HG02642 (cell line): ENCODE data around the gene PHB1.

Experiments
- ATAC-seq: cut with Tn5 transposase; IDR thresholded peaks from one replicate; pipeline ENCODE4 v1.9.1; 2021; ENCODE audit warnings: mild to moderate bottlenecking; ENCODE audit not compliant: unreplicated experiment, poor library complexity

Gene PHB1

GRCh38 chr17:49414622-49415350 is at the start of gene PHB1:
Gene PHB1, minus strand, starts transcription at chr17:49414882. Its CDS starts 1,618 bp downstream, at chr17:49413264.
- ATAC-seq, result peak; percentile 98

- no peak for ATAC-seq
Observed at GRCh38 chr17:49464049-49464448, 49.4 kb upstream of the PHB1 start.

DNA sequence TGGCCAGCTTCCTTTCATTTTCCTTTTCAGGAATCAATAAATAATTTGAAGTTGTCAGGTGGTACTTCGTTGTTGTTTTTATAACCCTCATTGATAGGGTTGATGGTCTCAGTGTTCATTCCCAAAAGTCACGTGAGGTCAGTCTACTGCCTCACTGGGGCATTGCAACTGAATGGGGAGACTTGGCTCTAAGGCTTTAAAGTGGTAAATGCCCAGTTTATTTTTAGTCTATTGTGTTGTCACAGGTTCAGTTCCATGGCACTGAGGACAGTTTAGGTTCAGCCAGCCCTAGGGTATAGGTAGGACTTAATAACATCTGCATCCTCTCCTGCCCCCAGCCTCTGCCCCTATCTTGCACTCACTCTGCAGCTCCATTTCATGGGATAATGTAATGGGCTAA is 46.9 kb upstream of the PHB1 start:
- no peak for ATAC-seq

DNA sequence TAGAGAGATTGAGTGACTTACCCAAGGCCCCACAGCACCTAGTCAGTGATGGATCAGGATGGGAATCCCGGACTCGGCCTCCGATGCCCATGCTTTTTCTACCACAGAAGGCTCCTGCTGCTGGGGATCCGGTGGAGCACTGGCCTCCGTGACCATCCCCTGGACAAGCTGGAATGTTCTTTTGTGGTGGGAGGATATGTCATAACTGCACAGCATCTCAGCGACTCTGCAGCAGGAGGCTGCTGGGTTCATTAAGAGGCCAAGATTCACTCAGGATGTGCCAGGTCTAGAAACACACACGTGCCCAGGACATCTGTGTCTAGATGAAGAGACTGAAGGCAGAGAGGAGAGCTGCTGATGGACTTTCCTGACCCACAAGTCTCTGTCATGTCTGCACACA is 45.7 kb upstream of the PHB1 start:
- no peak for ATAC-seq

DNA sequence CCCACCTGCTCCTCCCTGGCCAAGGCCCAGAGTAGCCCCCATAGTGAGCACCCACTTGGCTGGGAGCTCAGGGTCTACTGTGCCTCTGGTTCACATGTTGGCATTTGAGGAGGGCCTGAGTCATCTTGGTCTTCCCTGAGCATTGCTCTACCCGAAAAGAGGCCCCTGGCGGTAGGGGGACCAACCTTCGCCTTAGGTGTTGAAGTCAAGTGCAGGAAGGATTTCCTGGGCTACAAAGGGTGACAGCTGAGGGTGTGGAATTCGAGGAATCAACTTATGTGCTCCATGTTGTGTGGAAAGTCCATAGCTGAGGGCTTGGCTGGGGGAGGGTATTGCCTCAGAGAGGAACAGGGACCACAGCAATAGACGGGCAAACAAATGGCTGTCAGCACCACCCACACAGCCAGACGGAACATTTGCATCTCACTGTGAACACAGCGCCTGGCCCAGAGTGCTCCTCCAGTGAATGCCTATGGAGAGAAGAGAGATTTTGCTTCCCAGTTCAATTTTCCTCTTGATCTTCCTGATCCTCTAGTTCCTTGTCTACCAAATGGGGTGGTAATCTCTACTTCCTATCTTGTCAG is 44.8 kb upstream of the PHB1 start:
- no peak for ATAC-seq

DNA sequence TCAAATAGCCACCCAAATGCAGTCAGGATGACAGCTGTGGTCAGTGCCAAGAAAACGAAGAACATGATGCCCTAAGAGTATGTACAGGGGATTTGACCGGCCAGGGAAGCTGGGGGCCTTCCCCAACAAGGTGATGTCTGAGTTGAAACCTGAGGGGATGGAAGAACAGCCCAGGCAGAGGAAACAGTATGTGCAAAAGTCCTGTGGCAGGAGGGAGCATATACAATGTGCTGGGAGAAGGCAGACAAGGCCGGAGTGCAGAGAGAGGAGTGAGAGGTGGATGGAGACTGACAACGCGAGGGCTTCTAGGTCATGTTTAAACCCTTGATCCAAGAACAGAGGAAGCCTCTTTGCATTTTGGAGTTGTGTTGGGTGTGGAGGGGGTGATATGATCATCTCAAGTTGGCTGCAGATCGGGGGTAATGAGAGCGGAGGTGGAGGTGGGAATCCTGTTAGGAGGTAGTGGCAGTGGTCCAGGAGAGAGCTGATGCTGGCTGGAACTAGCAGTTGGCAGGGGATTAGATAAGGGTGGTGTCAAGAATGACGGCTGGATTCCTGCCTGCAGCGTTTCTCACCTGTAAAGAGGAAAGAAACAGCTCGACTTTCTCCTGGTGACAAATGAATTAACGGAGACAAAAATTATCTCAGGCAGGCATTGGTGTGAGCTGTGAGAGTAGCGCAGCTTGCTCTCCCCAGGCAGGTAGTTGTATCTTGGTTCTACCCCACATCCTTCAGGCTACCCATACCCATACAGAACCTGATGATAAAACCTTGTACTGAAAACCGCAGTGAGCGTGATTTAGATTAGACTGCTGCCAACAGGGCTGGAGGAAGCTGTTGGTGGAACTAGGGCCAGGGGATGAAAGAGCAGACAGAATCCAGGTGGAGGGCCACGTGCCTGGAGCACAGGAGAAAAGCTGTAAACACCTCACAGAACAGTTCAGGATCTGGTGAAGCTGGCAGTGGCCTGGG is 43.2 kb upstream of the PHB1 start:
- no peak for ATAC-seq

DNA sequence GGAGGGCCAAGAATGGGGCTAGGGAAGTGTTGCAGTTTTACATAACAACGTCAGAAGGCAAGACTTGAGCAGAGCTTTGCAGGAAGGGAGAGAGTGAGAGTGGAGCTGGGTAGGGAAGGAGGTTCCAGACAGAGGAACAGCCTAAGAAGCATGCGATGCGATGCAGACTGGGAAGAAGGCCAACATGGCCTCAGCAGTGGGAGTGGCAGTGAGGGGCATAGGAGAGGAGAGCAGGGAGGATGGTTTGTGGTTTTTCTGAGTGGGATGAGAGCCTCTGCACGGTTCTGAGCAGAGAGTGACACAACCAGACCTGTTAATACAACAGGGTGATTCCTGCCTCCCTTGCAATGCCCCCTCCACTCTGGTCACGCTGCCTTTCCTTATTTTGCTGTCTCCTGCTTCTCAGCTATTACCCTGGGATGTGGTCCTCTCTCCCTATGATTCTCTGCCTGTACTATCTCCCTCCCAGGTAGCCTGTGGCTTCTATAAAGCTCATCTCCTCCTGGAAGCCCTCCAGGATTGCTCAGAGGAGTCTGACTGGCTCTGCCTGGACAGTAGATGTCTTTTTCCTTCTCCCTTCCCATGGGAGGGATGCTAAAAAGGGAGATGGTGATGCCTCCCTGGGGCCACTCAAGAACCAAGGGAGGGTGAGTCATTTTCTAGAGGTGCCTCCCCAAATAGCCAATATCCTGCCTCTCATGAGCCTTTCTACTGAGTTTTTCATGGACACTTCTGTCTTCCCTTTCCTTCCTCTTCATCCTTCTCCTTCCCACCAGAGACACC is 41.7 kb upstream of the PHB1 start:
- ATAC-seq, result no peak

DNA sequence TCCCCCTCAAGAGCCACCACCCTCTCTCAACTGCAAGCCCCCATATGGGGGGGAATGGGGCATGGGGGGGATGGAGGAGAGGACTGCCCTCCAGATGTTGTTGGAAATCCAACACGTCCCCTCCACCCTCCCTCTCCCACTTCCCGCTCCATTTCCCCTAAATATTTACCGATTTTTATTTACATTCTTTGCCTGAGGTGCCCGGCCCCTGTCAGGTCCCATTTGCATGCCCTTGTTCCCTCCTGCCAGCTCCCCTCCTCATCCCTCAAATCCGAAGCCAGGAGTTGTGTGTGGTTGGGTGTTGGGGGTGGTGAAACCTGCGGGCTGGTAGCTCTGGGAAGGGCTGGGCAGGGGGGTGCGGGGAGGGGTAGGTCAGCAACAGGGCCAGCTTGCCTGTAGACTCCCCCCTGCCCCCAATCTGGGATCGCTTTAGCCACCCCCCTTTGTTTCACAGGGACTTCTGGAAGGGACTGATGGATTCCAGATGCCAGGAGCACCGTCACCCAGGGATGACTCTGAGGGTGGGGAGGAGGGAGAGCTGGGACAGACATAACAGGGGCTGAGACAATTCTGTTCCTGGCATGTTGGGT is 40.7 kb upstream of the PHB1 start:
- no peak for ATAC-seq

GRCh38 chr17:49454050-49454449 is 39.4 kb upstream of the PHB1 start:
- no peak for ATAC-seq

DNA sequence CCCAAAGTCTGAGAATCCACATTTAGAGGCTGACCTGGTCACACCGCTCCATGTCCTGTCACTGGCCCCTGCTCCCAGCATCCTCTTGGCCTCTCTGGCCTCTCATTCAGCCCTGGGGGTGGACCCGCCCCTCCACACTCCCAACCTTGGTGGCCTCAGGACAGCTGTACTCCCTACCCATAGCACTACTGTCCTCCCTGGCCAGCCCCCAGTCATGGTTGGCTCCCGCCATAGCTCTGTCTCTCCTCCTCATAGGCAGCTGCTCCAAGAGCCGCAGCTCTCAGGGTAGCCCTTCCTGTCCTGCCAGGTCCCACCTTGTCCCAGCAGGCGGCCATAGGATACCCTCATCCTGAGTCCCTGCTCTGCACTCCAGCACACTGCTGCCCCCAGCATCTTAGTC is 38.0 kb upstream of the PHB1 start:
- ATAC-seq, result no peak

- ATAC-seq, result no peak
Observed at GRCh38 chr17:49452201-49452600, 37.5 kb upstream of the PHB1 start.

- ATAC-seq, result no peak
Observed at GRCh38 chr17:49450735-49451134, 36.1 kb upstream of the PHB1 start.

- ATAC-seq, result no peak
Observed at GRCh38 chr17:49450181-49450580, 35.5 kb upstream of the PHB1 start.

DNA sequence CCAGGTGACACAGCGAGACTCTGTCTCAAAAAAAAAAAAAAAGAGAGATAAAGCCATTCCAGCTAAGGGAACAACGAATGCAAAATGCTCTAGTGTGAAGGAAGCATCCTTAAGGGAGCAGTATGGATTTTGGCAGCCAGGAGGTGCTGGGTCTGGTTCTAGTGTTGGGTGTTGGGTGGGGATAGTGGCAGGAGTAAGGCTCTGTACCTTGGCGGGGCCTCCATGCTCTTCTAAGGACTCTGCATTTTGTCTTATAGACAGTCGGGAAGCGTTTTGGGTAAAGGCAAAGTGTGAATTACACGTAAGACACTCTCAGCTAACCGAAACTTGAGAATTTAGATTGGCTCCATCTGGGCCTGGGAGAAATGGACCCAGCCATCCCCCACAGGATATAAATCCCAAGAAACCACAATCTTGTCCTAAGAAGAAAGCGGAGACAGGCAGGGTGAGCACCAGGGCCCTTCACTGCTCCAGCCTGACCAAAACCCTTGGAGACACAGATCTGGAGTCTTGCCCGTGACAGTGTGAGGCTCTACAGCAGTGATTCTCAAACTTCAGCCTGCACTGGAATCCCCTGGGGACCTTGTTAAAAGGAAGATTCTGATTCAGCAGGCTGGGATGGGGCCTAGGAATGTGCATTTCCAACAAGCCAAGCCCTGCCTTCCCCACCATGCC is 33.1 kb upstream of the PHB1 start:
- no peak for ATAC-seq

DNA sequence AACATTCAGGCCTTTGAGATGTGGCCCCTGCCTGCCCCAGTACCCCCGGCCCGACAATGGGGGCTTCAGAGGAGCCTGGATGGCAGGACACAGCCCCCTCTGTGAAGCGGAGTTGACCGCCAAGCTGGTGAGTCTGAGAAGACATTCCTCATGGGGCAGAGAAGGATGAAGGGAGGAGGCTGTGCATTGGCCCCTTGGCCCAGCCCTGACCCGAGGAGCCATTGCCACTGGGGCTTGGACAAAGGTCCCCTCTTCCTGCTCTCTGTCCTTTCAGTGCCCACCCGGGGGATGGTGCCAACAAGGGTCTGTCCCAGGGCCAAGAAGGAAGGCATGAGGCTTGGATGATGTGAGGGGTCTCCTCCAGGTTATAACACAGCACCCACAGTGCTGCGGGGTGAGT is 30.9 kb upstream of the PHB1 start:
- ATAC-seq, result no peak

- no peak for ATAC-seq
Observed at GRCh38 chr17:49444384-49444783, 29.7 kb upstream of the PHB1 start.

DNA sequence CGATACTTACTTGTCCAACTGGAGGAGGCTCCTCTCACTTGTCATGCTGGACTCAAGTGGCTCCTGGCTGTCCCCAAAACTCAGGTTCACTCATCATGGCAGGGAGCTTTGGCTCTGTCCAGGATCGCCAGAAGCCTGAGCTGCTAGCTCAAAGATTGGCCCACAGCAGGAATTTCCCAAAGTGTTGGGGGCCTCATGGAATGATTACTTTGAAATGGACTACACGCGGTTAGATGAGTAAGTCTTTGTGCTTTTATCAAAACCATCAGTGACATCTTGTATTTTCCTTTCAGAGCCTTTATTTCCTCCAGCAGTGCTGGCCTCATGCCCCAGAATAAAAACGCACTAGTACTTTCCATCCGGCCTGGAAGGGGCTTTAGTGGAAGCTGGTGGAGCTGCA is 29.2 kb upstream of the PHB1 start:
- ATAC-seq, result no peak

GRCh38 chr17:49442041-49442440 is 27.4 kb upstream of the PHB1 start:
- no peak for ATAC-seq

- ATAC-seq, result no peak
Observed at GRCh38 chr17:49441578-49441977, 26.9 kb upstream of the PHB1 start.
